ENCODE results near the gene ACMSD. TPM values are rescaled to one million over a fixed set of nuclear protein-coding genes. Genes with fewer than 3 reads are reported as not detected.

ACMSD gene
- total RNA-seq: not detected

DNA sequence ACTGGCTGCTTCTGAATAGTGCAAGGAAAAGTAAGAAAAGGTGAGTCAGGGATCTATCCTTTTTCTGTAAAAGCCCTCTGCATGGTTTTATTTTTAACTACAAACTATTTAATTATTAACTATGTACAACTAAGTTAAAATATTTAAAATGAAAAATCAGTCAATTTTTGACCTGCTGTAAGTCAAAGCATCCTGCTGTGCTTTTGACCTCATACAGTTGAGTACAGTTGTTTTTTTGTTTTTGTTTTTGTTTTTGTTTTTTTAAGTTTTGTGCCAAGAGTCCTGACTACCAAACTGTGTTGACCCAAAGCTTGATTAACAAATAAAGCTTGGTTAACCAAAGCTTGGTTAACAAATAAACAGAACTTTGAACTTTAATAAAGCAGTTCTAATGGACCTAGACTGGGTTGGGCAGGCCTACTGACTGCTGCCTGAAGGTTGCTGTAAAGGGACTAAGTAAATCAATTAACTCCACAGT is at the start of gene ACMSD:
ACMSD (plus strand) TSS at position 474 of the 478 bp plus-strand sequence. CDS start 67 bp downstream, outside the sequence.

DNA sequence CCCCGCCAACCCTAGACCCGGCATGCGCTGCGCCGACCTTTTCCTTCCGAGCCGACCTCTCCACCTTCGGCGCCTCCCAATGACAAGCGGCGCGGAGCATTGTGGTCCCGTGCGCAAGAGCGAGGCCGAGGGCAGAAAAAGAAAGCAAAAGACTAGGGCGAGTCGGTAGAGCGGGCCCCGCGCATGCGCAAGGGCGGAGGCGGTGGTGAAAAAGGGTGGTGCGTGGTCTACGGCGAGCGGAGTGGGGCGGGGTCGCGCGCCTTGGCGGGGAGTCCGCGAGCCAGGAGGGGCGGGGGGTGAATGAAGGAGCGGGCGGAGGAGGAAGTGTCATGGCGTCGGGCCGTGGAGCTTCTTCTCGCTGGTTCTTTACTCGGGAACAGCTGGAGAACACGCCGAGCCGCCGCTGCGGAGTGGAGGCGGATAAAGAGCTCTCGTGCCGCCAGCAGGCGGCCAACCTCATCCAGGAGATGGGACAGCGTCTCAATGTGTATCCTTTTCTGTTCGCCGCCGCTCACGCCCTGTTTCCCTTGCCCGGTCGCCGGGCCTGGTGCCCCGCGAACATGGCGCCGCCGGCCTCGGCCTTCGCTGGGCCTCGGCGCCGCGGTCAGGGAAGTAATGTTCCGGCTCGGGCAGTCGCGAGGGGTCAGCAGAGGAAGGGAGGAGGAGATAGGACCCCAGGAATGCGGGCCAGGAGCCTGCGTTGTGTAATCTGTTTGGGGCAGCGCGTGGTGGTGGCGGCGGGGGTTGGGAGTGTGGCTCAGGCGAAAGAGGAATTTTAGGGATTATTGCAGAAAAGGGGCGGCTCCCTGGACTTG is 80.3 kb downstream of the ACMSD start, which contains the start of gene CCNT2:
CCNT2 (plus strand) TSS at position 297 of the 815 bp plus-strand sequence; CDS start at position 330, 33 bp downstream.

Small RNAs within 50 kb of the gene (small RNA-seq; reads per million reads assigned to genes)
- gene AC110620.1 (not detected), gene MIR5590 (not detected)

Other genes starting within 250 kb of the ACMSD start
- 41.3 TPM for gene TMEM163, start 119.6 kb upstream of the ACMSD start, total RNA-seq
- 74.3 TPM for gene CCNT2, start 80.2 kb downstream of the ACMSD start, total RNA-seq
- 9.5 TPM for gene MAP3K19, start 208.8 kb downstream of the ACMSD start, total RNA-seq
- 80.0 TPM for gene RAB3GAP1, start 213.7 kb downstream of the ACMSD start, total RNA-seq